AG09319 (cell line): Measurements from ENCODE around the gene CTDSP1.

ENCODE experiments used
- DNase-seq: peaks from one replicate; pipeline ENCODE4 v3.0.0-alpha.2; 2010; ENCODE audit warnings: low read depth; ENCODE audit errors: extremely low read depth
- TF ChIP-seq, protein P1 (sequence below): IDR thresholded peaks from 2 replicates; pipeline ENCODE4 v1.5.1; 2011; ENCODE audit warnings: low read depth, mild to moderate bottlenecking, inconsistent platforms, low read length, moderate library complexity

Gene CTDSP1

DNA sequence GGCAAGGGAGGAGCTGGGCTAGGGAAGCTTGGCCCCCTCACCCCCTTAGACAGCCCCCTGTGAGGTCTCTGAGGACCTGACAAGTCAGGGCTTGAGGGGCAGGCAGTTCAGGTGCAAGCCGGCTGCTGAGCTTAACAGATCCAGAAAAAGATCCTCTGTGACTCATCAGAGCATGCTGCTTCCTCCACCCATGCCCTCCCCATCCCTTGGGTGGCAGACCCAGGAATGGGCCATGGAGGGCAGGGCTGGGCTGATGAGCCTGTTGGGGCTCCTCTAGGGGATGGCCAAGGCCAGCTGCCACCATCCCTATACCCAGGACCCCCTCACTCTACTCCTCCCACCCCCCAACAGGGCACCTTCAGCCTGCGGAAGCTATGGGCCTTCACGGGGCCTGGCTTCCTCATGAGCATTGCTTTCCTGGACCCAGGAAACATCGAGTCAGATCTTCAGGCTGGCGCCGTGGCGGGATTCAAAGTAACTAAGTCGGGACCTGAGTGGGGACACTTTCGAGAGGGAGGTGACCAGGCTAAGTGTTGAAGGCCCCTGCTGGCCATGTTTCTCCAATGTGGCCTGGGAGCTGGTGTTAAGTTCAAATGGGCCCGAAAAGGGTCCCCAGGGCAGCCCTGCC lies 15.7 kb upstream of the CTDSP1 start:
- DNase-seq = no peak
- TF ChIP-seq, protein P1, sequence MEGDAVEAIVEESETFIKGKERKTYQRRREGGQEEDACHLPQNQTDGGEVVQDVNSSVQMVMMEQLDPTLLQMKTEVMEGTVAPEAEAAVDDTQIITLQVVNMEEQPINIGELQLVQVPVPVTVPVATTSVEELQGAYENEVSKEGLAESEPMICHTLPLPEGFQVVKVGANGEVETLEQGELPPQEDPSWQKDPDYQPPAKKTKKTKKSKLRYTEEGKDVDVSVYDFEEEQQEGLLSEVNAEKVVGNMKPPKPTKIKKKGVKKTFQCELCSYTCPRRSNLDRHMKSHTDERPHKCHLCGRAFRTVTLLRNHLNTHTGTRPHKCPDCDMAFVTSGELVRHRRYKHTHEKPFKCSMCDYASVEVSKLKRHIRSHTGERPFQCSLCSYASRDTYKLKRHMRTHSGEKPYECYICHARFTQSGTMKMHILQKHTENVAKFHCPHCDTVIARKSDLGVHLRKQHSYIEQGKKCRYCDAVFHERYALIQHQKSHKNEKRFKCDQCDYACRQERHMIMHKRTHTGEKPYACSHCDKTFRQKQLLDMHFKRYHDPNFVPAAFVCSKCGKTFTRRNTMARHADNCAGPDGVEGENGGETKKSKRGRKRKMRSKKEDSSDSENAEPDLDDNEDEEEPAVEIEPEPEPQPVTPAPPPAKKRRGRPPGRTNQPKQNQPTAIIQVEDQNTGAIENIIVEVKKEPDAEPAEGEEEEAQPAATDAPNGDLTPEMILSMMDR = no peak

DNA sequence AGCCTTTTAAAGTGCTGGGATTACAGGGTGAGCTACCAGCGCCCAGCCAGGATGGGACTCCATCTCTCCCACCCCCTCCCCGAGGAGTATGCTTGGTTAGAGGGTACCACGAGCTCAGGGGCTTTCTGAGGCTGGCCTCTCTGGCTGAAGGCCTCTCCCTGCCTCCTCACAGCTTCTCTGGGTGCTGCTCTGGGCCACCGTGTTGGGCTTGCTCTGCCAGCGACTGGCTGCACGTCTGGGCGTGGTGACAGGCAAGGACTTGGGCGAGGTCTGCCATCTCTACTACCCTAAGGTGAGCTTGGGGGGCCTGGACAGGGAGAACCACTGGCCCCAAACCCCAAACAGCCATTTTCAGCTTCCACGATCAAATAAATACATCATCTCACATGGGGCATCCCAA lies 14.7 kb upstream of the CTDSP1 start:
- TF ChIP-seq, protein P1 = no peak
- no peak for DNase-seq

DNA sequence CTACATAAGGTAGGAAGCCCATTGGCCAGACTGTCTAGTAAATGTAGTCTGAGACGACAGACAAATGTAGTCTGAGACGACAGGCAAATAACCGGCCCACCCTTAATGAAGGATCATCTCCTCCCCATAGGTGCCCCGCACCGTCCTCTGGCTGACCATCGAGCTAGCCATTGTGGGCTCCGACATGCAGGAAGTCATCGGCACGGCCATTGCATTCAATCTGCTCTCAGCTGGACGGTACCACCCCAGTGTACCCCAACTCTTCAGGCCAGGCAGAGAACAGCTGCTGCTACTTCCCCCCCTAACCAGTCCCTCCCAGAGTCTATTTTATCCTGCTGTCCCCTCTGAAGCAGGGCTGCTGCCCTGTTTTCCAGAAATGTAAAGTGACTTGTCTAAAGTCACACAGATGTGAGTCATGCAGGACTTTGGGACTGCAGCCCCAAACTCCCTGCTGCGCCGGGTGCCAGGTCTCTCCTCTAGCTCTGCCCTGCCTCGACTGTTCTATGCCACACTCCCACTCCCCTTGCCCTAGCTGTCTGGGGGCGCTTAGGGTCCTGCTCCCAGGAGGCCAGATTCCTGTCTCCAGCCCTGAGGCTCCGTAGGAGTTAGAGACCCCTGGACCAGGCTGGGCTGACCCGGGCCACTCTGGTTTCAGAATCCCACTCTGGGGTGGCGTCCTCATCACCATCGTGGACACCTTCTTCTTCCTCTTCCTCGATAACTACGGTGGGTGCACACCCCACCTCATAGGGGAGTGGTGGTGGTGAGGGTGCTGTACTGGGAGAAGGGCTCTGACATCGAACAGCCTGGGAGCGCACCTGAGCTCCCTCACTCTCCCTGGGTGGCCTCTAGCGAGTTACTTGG lies 12.9 kb upstream of the CTDSP1 start:
- no peak for DNase-seq
- TF ChIP-seq, protein P1 = no peak

DNA sequence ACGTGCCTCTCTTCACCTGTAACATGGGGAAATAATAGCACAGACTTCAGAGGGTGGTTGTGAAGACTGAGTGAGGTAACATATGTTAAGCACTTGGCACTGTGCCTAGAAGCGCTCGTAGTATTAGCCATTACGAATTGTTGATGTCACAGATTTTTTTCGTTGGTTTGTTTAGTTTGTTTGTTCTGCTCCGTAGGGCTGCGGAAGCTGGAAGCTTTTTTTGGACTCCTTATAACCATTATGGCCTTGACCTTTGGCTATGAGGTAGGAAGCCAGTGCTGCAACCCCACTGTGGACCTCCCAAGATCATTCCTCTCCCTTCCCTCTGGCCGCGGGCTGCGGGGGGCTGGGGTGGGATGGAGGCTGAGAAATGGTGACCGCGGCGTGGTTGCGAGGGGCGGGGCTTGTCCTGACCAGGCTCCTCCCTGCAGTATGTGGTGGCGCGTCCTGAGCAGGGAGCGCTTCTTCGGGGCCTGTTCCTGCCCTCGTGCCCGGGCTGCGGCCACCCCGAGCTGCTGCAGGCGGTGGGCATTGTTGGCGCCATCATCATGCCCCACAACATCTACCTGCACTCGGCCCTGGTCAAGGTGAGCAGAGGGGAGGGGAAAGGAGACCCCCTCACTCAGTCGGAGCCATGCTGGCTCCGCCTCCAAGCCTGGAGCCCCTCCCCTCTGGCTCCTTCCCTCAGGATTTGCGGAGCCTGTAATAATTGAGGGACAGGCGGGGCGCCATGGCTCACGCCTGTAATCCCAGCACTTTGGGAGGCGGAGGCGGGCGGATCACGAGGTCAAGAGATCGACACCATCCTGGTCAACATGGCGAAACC lies 12.1 kb upstream of the CTDSP1 start:
- DNase-seq = no peak
- TF ChIP-seq, protein P1 = no peak

DNA sequence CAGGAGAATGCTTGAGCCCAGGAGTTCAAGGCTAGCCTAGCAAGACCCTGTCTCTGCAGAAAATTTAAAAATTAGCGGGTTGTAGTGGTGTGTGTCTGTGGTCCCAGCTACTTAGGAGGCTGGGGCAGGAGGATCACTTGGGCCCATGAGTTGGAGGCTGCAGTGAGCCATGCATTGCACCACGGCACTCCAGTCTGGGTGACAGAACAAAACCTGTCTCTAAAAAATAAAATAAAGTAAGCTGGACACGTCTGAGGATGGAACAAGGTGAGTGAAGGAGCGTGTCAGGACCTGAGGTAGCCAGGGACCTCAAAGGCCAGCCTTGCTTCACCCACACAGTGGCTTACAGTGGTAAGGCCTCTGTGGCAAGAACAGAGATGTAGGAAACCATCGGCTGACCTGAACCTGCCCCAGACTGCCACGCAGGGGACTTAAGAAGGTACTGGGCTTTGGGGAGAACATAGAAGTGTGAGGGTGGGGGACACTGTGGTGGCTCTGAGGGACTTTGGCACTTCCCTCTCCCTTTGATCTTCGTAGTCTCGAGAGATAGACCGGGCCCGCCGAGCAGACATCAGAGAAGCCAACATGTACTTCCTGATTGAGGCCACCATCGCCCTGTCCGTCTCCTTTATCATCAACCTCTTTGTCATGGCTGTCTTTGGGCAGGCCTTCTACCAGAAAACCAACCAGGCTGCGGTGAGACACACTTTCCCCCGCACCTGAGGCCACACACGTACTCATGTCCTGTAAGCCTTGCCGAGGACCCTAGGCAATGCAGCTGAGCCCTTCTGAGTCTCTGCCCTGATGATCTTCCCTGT lies 10.1 kb upstream of the CTDSP1 start:
- TF ChIP-seq, protein P1 = no peak
- no peak for DNase-seq

DNA sequence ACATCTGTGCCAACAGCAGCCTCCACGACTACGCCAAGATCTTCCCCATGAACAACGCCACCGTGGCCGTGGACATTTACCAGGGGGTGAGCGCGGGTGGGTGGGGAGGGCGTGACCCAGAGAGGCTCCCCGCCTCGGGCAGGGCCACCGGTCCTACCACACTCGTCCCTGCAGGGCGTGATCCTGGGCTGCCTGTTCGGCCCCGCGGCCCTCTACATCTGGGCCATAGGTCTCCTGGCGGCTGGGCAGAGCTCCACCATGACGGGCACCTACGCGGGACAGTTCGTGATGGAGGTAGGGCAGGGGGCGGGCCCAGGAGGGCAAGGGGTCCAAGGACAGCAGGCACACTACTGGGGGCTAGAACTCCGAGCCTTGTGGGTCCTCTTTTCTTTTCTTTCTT lies 8.5 kb upstream of the CTDSP1 start:
- TF ChIP-seq, protein P1 = no peak
- DNase-seq = no peak
